SK-N-SH (cell line): ENCODE measurements around the gene CCDC91. TPM values are rescaled to one million over a fixed set of nuclear protein-coding genes. Genes with fewer than 3 reads are reported as not detected.

Experiments used
- CTCF ChIA-PET: fragments of 300-600, 350-600 bp; formaldehyde crosslinking; extraction: SDS; loops from one replicate; lab custom pipeline; 2021; lab: Yijun Ruan, JAX
- POLR2A ChIA-PET: fragments of 350-600 bp; sonication (Branson Sonifier 250); formaldehyde crosslinking; extraction: SDS; loops from one replicate; lab custom pipeline; 2020; ENCODE audit warnings: antibody characterized with exemption, inconsistent platforms; lab: Yijun Ruan, JAX
- DNase-seq: peaks from one replicate; pipeline ENCODE4 v3.0.0; 2012
- H2AFZ ChIP-seq: fragments of 200-600 bp; sonication (generic); 2 replicates; pipeline ENCODE4 v1.8.1; 2016; ENCODE audit warnings: antibody characterized with exemption, mild to moderate bottlenecking, low read depth
- H3F3A ChIP-seq: fragments of 200-600 bp; sonication (generic); replicated peaks from 2 replicates; pipeline ENCODE3; 2016; ENCODE audit warnings: antibody characterized with exemption, mild to moderate bottlenecking; ENCODE audit not compliant: insufficient read depth
- H3K27ac ChIP-seq, 2 experiments: fragments of 200-500 bp in 1 of 2; fragments of 200-600 bp in 1 of 2; sonication (Bioruptor generic) in 1 of 2; sonication (generic), shearing (Covaris generic) in 1 of 2; 2 replicates each; pipeline versions ENCODE4 v1.5.1 to v1.6.1; 2014 to 2016; ENCODE audit warnings: low read depth in 2 of 2, inconsistent platforms in 1 of 2, low read length in 1 of 2, mild to moderate bottlenecking in 1 of 2, mixed read lengths in 1 of 2
- H3K27me3 ChIP-seq: fragments of 200-600 bp; sonication (generic), shearing (Covaris generic); 2 replicates; pipeline ENCODE4 v1.6.1; 2016; ENCODE audit warnings: mixed run types; ENCODE audit not compliant: insufficient read depth
- H3K36me3 ChIP-seq, 2 experiments: fragments of 200-500 bp in 1 of 2; fragments of 200-600 bp in 1 of 2; sonication (Bioruptor generic) in 1 of 2; sonication (generic) in 1 of 2; replicated peaks in 1 of 2; 2 replicates each; pipeline versions ENCODE3 to v1.5.1; 2014 to 2016; ENCODE audit warnings: low read length in 1 of 2, mild to moderate bottlenecking in 1 of 2; ENCODE audit not compliant: insufficient read depth in 2 of 2, control insufficient read depth in 1 of 2
- H3K4me1 ChIP-seq, 2 experiments: fragments of 200-500 bp in 1 of 2; fragments of 200-600 bp in 1 of 2; sonication (Bioruptor generic) in 1 of 2; sonication (generic), shearing (Covaris generic) in 1 of 2; 2 replicates each; pipeline versions ENCODE4 v1.5.1 to v1.6.1; 2014 to 2016; ENCODE audit warnings: low read depth in 1 of 2, low read length in 1 of 2, mixed run types in 1 of 2; ENCODE audit not compliant: insufficient read depth in 2 of 2, control insufficient read depth in 1 of 2
- H3K4me2 ChIP-seq: fragments of 200-600 bp; sonication (generic), shearing (Covaris generic); 2 replicates; pipeline ENCODE4 v1.6.1; 2017; ENCODE audit warnings: mixed run types
- H3K4me3 ChIP-seq, 2 experiments: fragments of 200-500 bp in 1 of 2; fragments of 200-600 bp in 1 of 2; sonication (Bioruptor generic) in 1 of 2; sonication (generic), shearing (Covaris generic) in 1 of 2; 2 replicates each; pipeline versions ENCODE4 v1.5.1 to v1.8.1; 2014 to 2016; ENCODE audit warnings: low read depth in 2 of 2, inconsistent platforms in 1 of 2, low read length in 1 of 2, mild to moderate bottlenecking in 1 of 2, mixed read lengths in 1 of 2, moderate library complexity in 1 of 2
- H3K79me2 ChIP-seq: fragments of 200-600 bp; sonication (generic); 2 replicates; pipeline ENCODE4 v1.8.1; 2017; ENCODE audit warnings: mild to moderate bottlenecking; ENCODE audit not compliant: insufficient read depth
- H3K9ac ChIP-seq: fragments of 200-600 bp; sonication (generic); 2 replicates; pipeline ENCODE4 v1.6.1; 2017; ENCODE audit warnings: mixed run types
- H3K9me2 ChIP-seq: fragments of 200-600 bp; sonication (generic); 2 replicates; pipeline ENCODE4 v1.6.1; 2017; ENCODE audit warnings: mixed run types
- H3K9me3 ChIP-seq: fragments of 200-600 bp; sonication (generic); 2 replicates; pipeline ENCODE4 v1.6.1; 2017; ENCODE audit warnings: mixed run types, mild to moderate bottlenecking, moderate library complexity
- H4K20me1 ChIP-seq: fragments of 200-600 bp; sonication (generic); 2 replicates; pipeline ENCODE4 v1.6.1; 2017; ENCODE audit warnings: mild to moderate bottlenecking, mixed run types; ENCODE audit not compliant: insufficient read depth
- CHD2 ChIP-seq: fragments of 150-350 bp; IDR thresholded peaks from 2 replicates; pipeline ENCODE4 v1.6.1; 2018; ENCODE audit warnings: low read length; ENCODE audit not compliant: partially characterized antibody
- ELF1 ChIP-seq: IDR thresholded peaks from 2 replicates; pipeline ENCODE4 v1.4.0; 2012
- FOSL2 ChIP-seq: IDR thresholded peaks from 2 replicates; pipeline ENCODE4 v1.4.0; 2012; ENCODE audit warnings: low read depth, mild to moderate bottlenecking, moderate library complexity, borderline replicate concordance
- FOXM1 ChIP-seq: IDR thresholded peaks from 2 replicates; pipeline ENCODE4 v1.4.0; 2012; ENCODE audit warnings: low read depth, mild to moderate bottlenecking
- GABPA ChIP-seq: IDR thresholded peaks from 2 replicates; pipeline ENCODE4 v1.4.0; 2012; ENCODE audit warnings: low read depth, mild to moderate bottlenecking
- GATA2 ChIP-seq: sonication (generic); formaldehyde crosslinking; IDR thresholded peaks from 2 replicates; pipeline ENCODE4 v1.5.0; 2020; ENCODE audit warnings: mild to moderate bottlenecking, missing genetic modification reagents
- JUND ChIP-seq: IDR thresholded peaks from 2 replicates; pipeline ENCODE4 v1.4.0; 2012
- MAX ChIP-seq: IDR thresholded peaks from 2 replicates; pipeline ENCODE4 v1.4.0; 2012; ENCODE audit warnings: low read depth
- NFIC ChIP-seq: IDR thresholded peaks from 2 replicates; pipeline ENCODE4 v1.4.0; 2012; ENCODE audit warnings: borderline replicate concordance
- POLR2AphosphoS5 ChIP-seq: IDR thresholded peaks from 2 replicates; pipeline ENCODE4 v1.6.1; 2012; ENCODE audit warnings: low read depth, low read length
- RCOR1 ChIP-seq: fragments of 150-350 bp; IDR thresholded peaks from 2 replicates; pipeline ENCODE4 v1.6.1; 2017; ENCODE audit warnings: antibody characterized with exemption, low read length
- RFX5 ChIP-seq: IDR thresholded peaks from 2 replicates; pipeline ENCODE4 v1.6.1; 2012; ENCODE audit warnings: mild to moderate bottlenecking, improper control_type of control experiment, low read length
- TAF1 ChIP-seq: IDR thresholded peaks from 2 replicates; pipeline ENCODE4 v1.6.1; 2012; ENCODE audit warnings: low read depth, mild to moderate bottlenecking, low read length, moderate library complexity, borderline replicate concordance
- USF2 ChIP-seq: fragments of 150-350 bp; IDR thresholded peaks from 2 replicates; pipeline ENCODE4 v1.6.1; 2017; ENCODE audit warnings: antibody characterized with exemption, low read length, low read depth, borderline replicate concordance
- YY1 ChIP-seq: IDR thresholded peaks from 2 replicates; pipeline ENCODE4 v1.4.0; 2012; ENCODE audit warnings: low read depth, mild to moderate bottlenecking
- ZBTB33 ChIP-seq: IDR thresholded peaks from 2 replicates; pipeline ENCODE4 v1.4.0; 2012; ENCODE audit warnings: low read depth, borderline replicate concordance
- WGBS: methylation state at CpG from one replicate; pipeline ENCODE4 v1.1.6; 2017; ENCODE audit warnings: low lambda C conversion rate; 5-methylcytosine and 5-hydroxymethylcytosine counted together
- polyA plus RNA-seq, 3 experiments: library from polyadenylated mRNA; depleted of rRNA; stranded (reverse); fragments of >200 nt; gene quantifications; 2 replicates each; pipeline ENCODE4 v1.2.3, GENCODE V29; 2012
- TF ChIP-seq, protein P1 (sequence below): IDR thresholded peaks from 2 replicates; pipeline ENCODE4 v1.6.1; 2012; ENCODE audit warnings: mild to moderate bottlenecking, low read depth, low read length, moderate library complexity

The CCDC91 gene
- polyA plus RNA-seq, 1 of the 3 experiments (the other 2 are of a cell fraction), result 13.0 TPM

DNA sequence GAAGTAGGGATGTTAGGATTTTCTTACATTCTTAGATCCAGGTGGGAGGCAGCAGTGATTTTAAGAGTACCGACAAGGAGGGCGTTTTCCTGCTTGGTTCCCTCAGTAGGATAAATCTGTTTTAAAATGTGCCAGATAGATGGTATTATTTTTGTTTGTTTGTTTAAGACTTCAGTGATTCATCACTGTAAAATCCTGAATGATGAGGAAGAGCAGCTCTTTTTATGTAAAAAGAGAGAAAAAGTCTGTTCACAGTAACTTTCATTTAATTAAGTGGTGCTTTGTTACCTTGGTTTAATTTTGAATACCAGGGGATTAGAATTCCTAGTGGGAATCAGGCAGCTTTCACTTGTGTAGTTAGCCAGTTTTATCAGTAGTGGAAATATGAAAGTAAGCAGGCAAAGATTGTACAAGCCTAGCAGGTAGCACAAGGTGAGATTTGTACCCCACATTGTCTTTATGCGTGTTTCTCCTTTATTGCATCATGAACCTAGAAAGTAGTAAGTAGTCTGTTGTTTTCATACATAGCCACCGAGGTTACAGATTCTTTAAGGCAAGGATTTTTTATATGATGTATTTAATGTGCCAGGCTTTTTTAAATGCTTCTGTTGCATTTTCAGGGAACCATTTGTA is 349.6 kb downstream of the CCDC91 start:
- ChIA-PET POLR2A (no interaction called here), CTCF (no interaction called here)
- TF ChIP-seq ZBTB33, result no peak
- no peak for TF ChIP-seq FOSL2
- no peak for TF ChIP-seq YY1
- no peak for TF ChIP-seq CHD2
- TF ChIP-seq, protein P1, sequence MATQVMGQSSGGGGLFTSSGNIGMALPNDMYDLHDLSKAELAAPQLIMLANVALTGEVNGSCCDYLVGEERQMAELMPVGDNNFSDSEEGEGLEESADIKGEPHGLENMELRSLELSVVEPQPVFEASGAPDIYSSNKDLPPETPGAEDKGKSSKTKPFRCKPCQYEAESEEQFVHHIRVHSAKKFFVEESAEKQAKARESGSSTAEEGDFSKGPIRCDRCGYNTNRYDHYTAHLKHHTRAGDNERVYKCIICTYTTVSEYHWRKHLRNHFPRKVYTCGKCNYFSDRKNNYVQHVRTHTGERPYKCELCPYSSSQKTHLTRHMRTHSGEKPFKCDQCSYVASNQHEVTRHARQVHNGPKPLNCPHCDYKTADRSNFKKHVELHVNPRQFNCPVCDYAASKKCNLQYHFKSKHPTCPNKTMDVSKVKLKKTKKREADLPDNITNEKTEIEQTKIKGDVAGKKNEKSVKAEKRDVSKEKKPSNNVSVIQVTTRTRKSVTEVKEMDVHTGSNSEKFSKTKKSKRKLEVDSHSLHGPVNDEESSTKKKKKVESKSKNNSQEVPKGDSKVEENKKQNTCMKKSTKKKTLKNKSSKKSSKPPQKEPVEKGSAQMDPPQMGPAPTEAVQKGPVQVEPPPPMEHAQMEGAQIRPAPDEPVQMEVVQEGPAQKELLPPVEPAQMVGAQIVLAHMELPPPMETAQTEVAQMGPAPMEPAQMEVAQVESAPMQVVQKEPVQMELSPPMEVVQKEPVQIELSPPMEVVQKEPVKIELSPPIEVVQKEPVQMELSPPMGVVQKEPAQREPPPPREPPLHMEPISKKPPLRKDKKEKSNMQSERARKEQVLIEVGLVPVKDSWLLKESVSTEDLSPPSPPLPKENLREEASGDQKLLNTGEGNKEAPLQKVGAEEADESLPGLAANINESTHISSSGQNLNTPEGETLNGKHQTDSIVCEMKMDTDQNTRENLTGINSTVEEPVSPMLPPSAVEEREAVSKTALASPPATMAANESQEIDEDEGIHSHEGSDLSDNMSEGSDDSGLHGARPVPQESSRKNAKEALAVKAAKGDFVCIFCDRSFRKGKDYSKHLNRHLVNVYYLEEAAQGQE, result no peak
- TF ChIP-seq ELF1, result no peak
- TF ChIP-seq MAX, result no peak
- TF ChIP-seq RCOR1, result no peak
- TF ChIP-seq NFIC, result no peak
- no peak for TF ChIP-seq GABPA
- Histone ChIP-seq H3K27me3 (no peaks in the 10 kb centered on the region), H3K9ac (no peak overlapping the region), H3K9me2 (0 out of 2 replicates have a peak, but pooled peaks cover 7% of the 10 kb centered on the region), H4K20me1 (no peaks in the 10 kb centered on the region), H3K4me3 (no peak overlapping the region), H3F3A (peaks cover 22% of the 10 kb centered on the region), H3K36me3 (no peaks in the 10 kb centered on the region), H3K79me2 (no peaks in the 10 kb centered on the region), H3K4me2 (no peak overlapping the region), H3K4me1 (peaks cover 0 to 22% of the 10 kb centered on the region in 2 experiments), H2AFZ (no peak overlapping the region), H3K27ac (no peak overlapping the region), H3K9me3 (no peaks in the 10 kb centered on the region; the same call in 1 of the 2 replicates)
- WGBS, result 92% methylated on average over 4 of the region's 4 CpGs
- DNase-seq, result no peak

GRCh38 chr12:28540324-28540714 is 350.1 kb downstream of the CCDC91 start:
- peaks cover 16% of the 10 kb centered on the region for H3F3A ChIP-seq
- no peaks in the 10 kb centered on the region for H3K79me2 ChIP-seq
- H2AFZ ChIP-seq, result no peak overlapping the region
- no peaks in the 10 kb centered on the region; the same call in 1 of the 2 replicates for H3K9me3 ChIP-seq
- H3K27me3 ChIP-seq, result no peaks in the 10 kb centered on the region
- no peak for DNase-seq
- CTCF ChIA-PET, result no interaction called here
- no peak overlapping the region for H3K27ac ChIP-seq
- H3K9me2 ChIP-seq, result 0 out of 2 replicates have a peak, but pooled peaks cover 7% of the 10 kb centered on the region
- H3K4me2 ChIP-seq, result no peak overlapping the region
- H3K4me3 ChIP-seq, result no peak overlapping the region
- no peaks in the 10 kb centered on the region for H4K20me1 ChIP-seq
- H3K4me1 ChIP-seq, result peaks cover 0 to 18% of the 10 kb centered on the region in 2 experiments; a peak in 3 of 4 replicates
- no peaks in the 10 kb centered on the region for H3K36me3 ChIP-seq
- H3K9ac ChIP-seq, result no peak overlapping the region
- WGBS, result 87% methylated on average over 2 of the region's 2 CpGs
- POLR2A ChIA-PET, result no interaction called here
- TF ChIP-seq RFX5 (no peak), USF2 (no peak), FOXM1 (no peak), TAF1 (no peak), GATA2 (CRISPR knock-in tag) (no peak), GABPA (no peak), ZBTB33 (no peak), POLR2AphosphoS5 (no peak), MAX (no peak), CHD2 (no peak), JUND (no peak)
